Measurements from ENCODE around the gene ITPKC.

DNA sequence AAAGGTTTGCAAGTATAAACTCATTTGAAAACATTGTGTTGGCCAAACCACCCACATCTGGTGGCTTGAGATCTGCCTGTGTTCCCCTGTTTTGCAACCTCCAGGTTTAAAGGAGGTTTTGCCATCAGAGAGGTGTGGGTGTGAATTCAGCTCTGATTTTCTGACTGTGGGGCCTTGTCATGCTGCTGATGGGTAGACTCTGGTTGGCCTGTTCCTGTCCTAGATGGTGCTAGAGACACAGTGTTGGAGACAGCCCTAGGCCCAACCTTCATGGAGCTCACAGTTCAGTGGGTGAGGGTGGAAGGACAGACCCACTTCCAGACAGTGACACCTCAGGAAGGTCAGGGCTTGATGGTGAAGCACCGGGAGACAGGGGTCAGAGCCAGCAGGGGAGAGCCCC is 68.6 kb downstream of the ITPKC start:
- no peak for TF ChIP-seq EZH2 (IDR thresholded peaks at IDR 0.05; ENCODE audit: borderline replicate concordance, low read depth, low read length, severe bottlenecking)
- TF ChIP-seq, protein P1, sequence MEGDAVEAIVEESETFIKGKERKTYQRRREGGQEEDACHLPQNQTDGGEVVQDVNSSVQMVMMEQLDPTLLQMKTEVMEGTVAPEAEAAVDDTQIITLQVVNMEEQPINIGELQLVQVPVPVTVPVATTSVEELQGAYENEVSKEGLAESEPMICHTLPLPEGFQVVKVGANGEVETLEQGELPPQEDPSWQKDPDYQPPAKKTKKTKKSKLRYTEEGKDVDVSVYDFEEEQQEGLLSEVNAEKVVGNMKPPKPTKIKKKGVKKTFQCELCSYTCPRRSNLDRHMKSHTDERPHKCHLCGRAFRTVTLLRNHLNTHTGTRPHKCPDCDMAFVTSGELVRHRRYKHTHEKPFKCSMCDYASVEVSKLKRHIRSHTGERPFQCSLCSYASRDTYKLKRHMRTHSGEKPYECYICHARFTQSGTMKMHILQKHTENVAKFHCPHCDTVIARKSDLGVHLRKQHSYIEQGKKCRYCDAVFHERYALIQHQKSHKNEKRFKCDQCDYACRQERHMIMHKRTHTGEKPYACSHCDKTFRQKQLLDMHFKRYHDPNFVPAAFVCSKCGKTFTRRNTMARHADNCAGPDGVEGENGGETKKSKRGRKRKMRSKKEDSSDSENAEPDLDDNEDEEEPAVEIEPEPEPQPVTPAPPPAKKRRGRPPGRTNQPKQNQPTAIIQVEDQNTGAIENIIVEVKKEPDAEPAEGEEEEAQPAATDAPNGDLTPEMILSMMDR (IDR thresholded peaks at IDR 0.05; ENCODE audit: borderline replicate concordance, extremely low read depth, low read length, poor library complexity, severe bottlenecking): no peak
